Measurements from ENCODE around the gene KAZALD1. TPM values are rescaled to one million over a fixed set of nuclear protein-coding genes. Genes with fewer than 3 reads are reported as not detected.
A peak's percentile ranks its signal among the peaks of the same experiment; 100 is the strongest.

KAZALD1 gene
- total RNA-seq, 4 donors from 2014 or later = 25.9 to 41.8 (median 39.1) TPM; not detected in 1

DNA sequence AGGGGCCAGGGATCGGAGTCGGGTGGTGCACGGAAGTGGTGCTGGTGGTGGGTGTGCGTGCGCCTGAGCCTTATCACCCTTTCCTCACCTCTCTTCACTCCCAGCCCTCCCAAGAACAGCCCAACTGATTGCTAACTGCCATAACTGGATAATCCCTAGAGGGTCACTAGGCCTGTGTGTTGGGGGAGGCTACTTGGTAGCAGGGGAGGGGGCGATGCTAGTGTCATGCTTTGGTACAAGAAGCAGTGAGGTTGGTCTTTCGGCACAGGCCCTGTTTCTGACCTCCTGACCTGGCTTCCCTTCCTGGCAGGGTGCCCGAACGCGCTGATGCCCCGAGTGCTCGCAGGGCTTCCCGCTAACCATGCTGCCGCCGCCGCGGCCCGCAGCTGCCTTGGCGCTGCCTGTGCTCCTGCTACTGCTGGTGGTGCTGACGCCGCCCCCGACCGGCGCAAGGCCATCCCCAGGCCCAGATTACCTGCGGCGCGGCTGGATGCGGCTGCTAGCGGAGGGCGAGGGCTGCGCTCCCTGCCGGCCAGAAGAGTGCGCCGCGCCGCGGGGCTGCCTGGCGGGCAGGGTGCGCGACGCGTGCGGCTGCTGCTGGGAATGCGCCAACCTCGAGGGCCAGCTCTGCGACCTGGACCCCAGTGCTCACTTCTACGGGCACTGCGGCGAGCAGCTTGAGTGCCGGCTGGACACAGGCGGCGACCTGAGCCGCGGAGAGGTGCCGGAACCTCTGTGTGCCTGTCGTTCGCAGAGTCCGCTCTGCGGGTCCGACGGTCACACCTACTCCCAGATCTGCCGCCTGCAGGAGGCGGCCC is 652 bp downstream of the KAZALD1 start:
- H3K27me3 ChIP-seq = no peaks in the 10 kb centered on the region
- H3K9me3 ChIP-seq = no peaks in the 10 kb centered on the region
- H3K4me3 ChIP-seq = peak overlapping the region; percentile 41 to 81 (median 73)
- H3K4me1 ChIP-seq = peaks cover 0 to 65% (median 34%) of the 10 kb centered on the region in 4 donors
- peak in 5 of 6 experiments; percentile 56 to 77 (median 73) for TF ChIP-seq CTCF (IDR thresholded peaks at IDR 0.05)
- TF ChIP-seq POLR2A (IDR thresholded peaks at IDR 0.05) = peak; percentile 86 to 87
- H3K27ac ChIP-seq = peak overlapping the region; percentile 92 to 98 (median 97)
- no peaks in the 10 kb centered on the region for H3K36me3 ChIP-seq
- peak; percentile 57 to 91 (median 80) for DNase-seq

DNA sequence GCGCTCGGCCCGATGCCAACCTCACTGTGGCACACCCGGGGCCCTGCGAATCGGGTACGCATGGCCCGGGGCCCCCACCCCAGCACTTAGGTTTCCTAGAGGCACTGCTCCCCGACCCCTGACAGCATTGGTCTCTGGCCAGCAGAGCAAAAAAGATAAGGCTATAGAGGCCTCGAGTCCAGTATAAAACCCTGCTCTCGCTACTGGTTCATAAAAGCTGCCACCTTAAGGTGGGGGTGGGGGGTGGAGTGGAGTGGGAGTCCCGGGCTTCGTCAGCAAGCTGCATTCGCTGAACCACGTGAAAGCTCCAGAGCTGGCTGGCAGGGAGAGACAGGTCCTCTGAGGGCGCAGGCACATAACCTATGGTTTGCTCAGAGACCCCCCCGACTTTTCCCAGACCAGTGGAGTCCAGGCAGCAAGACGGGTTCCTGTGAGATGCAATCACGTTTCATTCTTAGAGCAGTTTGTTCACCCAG is 1.3 kb downstream of the KAZALD1 start:
- peak overlapping the region in 3 of 4 donors; percentile 41 to 81 (median 74) for H3K4me3 ChIP-seq
- peaks cover 0 to 68% (median 37%) of the 10 kb centered on the region in 4 donors for H3K4me1 ChIP-seq
- H3K27ac ChIP-seq = peak overlapping the region; percentile 92 to 98 (median 97)
- H3K9me3 ChIP-seq = no peaks in the 10 kb centered on the region
- H3K27me3 ChIP-seq = no peaks in the 10 kb centered on the region
- no peaks in the 10 kb centered on the region for H3K36me3 ChIP-seq
- TF ChIP-seq CTCF (IDR thresholded peaks at IDR 0.05) (no peak), POLR2A (IDR thresholded peaks at IDR 0.05) (no peak)
- no peak for DNase-seq

DNA sequence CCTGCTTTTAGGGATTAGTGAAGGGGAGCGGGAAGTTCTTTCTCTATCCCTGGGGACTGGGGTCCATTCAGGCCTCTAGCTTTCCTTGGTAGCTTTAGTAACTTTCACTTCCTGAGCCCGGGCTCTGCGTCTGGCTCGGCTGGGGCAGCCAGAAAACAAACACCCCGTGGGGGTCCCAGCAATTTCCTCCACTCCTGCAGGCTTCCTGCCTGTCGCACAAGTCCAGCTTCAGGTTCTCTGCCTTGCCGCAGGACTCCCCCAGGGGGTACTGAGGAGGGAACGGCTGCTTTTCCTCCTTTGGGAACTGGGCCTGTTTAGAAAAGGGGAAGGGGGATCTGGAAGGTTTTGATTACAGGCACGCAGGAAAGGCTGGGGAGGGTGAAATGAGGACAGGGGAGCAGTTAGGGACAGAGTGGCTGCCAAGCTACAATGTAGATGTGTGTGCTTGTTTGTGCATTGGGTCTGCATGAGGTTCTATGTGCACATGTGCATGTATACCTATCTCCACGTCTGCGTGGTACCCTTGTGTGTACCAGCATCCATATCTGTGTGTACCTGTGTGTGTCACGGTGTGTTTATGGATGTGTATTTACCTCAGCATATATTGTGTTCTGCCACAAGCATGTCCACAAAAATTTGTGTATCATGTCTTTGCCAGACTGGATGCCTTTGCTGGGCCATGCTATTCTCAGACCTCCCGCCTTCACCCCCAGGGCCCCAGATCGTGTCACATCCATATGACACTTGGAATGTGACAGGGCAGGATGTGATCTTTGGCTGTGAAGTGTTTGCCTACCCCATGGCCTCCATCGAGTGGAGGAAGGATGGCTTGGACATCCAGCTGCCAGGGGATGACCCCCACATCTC is 2.0 kb downstream of the KAZALD1 start:
- Histone ChIP-seq H3K9me3 (no peaks in the 10 kb centered on the region), H3K4me1 (peaks cover 0 to 68% (median 37%) of the 10 kb centered on the region in 4 donors), H3K36me3 (no peaks in the 10 kb centered on the region), H3K27me3 (no peaks in the 10 kb centered on the region), H3K4me3 (no peak overlapping the region), H3K27ac (peak overlapping the region in 2 of 4 donors; percentile 95 to 98)
- TF ChIP-seq POLR2A (IDR thresholded peaks at IDR 0.05) = no peak
- TF ChIP-seq CTCF (IDR thresholded peaks at IDR 0.05) = no peak
- no peak for DNase-seq

DNA sequence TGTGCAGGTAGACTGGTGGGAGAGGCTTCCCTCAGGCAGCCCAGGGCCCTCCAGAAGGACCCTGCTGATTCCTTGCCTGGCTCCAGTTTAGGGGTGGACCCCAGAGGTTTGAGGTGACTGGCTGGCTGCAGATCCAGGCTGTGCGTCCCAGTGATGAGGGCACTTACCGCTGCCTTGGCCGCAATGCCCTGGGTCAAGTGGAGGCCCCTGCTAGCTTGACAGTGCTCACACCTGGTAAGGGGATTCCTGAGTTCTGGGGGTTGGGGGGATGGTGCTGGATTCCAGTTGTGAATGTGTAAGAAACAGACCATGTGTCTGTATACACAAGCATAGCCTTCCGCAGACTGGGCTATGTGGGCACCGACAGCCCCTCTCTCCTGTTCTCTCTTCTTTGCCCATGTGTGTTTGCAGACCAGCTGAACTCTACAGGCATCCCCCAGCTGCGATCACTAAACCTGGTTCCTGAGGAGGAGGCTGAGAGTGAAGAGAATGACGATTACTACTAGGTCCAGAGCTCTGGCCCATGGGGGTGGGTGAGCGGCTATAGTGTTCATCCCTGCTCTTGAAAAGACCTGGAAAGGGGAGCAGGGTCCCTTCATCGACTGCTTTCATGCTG is 2.7 kb downstream of the KAZALD1 start:
- TF ChIP-seq CTCF (IDR thresholded peaks at IDR 0.05) (no peak), POLR2A (IDR thresholded peaks at IDR 0.05) (no peak)
- no peaks in the 10 kb centered on the region for H3K9me3 ChIP-seq
- peaks cover 0 to 68% (median 37%) of the 10 kb centered on the region in 4 donors for H3K4me1 ChIP-seq
- DNase-seq = no peak
- no peaks in the 10 kb centered on the region for H3K36me3 ChIP-seq
- H3K27me3 ChIP-seq = no peaks in the 10 kb centered on the region
- no peak overlapping the region for H3K4me3 ChIP-seq
- peak overlapping the region in 2 of 4 donors; percentile 90 to 95 for H3K27ac ChIP-seq

GRCh38 chr10:101065481-101066145 is 3.8 kb downstream of the KAZALD1 start:
- Histone ChIP-seq H3K27ac (peak overlapping the region; percentile 33 to 95 (median 86)), H3K27me3 (no peaks in the 10 kb centered on the region), H3K9me3 (no peaks in the 10 kb centered on the region), H3K36me3 (no peaks in the 10 kb centered on the region), H3K4me3 (peak overlapping the region in 2 of 4 donors; percentile 56 to 62), H3K4me1 (peaks cover 0 to 64% (median 37%) of the 10 kb centered on the region in 4 donors)
- DNase-seq = no peak
- no peak for TF ChIP-seq CTCF (IDR thresholded peaks at IDR 0.05)
- TF ChIP-seq POLR2A (IDR thresholded peaks at IDR 0.05) = no peak
